ENCODE data around the gene PGPEP1.
"Not testable (repeated sequence)": the region's sequence is repeated elsewhere in the genome, so short reads cannot be mapped to it uniquely, and the experiment has no call there.

The PGPEP1 gene

GRCh38 chr19:18308051-18308947 is 32.1 kb upstream of the PGPEP1 start:
- no peak for DNase-seq (ENCODE audit: low read depth, low spot score)

GRCh38 chr19:18308948-18309325 is 31.5 kb upstream of the PGPEP1 start:
- no peak for DNase-seq (ENCODE audit: low read depth, low spot score)

GRCh38 chr19:18309525-18310064 is 30.8 kb upstream of the PGPEP1 start:
- DNase-seq (ENCODE audit: low read depth, low spot score): no peak

- no peak for DNase-seq (ENCODE audit: low read depth, low spot score)
Measured at GRCh38 chr19:18310118-18310909, 30.1 kb upstream of the PGPEP1 start.

- no peak for DNase-seq (ENCODE audit: low read depth, low spot score)
Measured at GRCh38 chr19:18310966-18311365, 29.4 kb upstream of the PGPEP1 start.

GRCh38 chr19:18311502-18312091 is 28.8 kb upstream of the PGPEP1 start:
- no peak for DNase-seq (ENCODE audit: low read depth, low spot score)

- no peak for DNase-seq (ENCODE audit: low read depth, low spot score)
Measured at GRCh38 chr19:18312092-18312534, 28.3 kb upstream of the PGPEP1 start.

- no peak for DNase-seq (ENCODE audit: low read depth, low spot score)
Measured at GRCh38 chr19:18313398-18313797, 27.0 kb upstream of the PGPEP1 start.

- DNase-seq (ENCODE audit: low read depth, low spot score): no peak
Measured at GRCh38 chr19:18317961-18318800, 22.2 kb upstream of the PGPEP1 start.

GRCh38 chr19:18319591-18320135 is 20.7 kb upstream of the PGPEP1 start:
- no peak for DNase-seq (ENCODE audit: low read depth, low spot score)

- no peak for DNase-seq (ENCODE audit: low read depth, low spot score)
Measured at GRCh38 chr19:18320865-18321733, 19.3 kb upstream of the PGPEP1 start.

- DNase-seq (ENCODE audit: low read depth, low spot score): no peak
Measured at GRCh38 chr19:18321734-18322102, 18.7 kb upstream of the PGPEP1 start.

GRCh38 chr19:18322318-18322758 is 18.1 kb upstream of the PGPEP1 start:
- DNase-seq (ENCODE audit: low read depth, low spot score): no peak

- peak; percentile 91 for DNase-seq (ENCODE audit: low read depth, low spot score)
Measured at GRCh38 chr19:18322759-18323460, 17.5 kb upstream of the PGPEP1 start, which contains the start of gene LSM4. TSS of gene LSM4 (minus strand) at chr19:18323076. CDS start at chr19:18323020, 56 bp downstream.

- DNase-seq (ENCODE audit: low read depth, low spot score): not testable (repeated sequence)
Measured at GRCh38 chr19:18324373-18324731, 16.0 kb upstream of the PGPEP1 start.

GRCh38 chr19:18326772-18327171 is 13.6 kb upstream of the PGPEP1 start:
- DNase-seq (ENCODE audit: low read depth, low spot score): no peak

- DNase-seq (ENCODE audit: low read depth, low spot score): peak; percentile 95
Measured at GRCh38 chr19:18328340-18329034, 11.9 kb upstream of the PGPEP1 start.

- DNase-seq (ENCODE audit: low read depth, low spot score): no peak
Measured at GRCh38 chr19:18329035-18329376, 11.4 kb upstream of the PGPEP1 start.

- no peak for DNase-seq (ENCODE audit: low read depth, low spot score)
Measured at GRCh38 chr19:18330868-18331267, 9.5 kb upstream of the PGPEP1 start.
